ENCODE results near the gene NDUFA13.

NDUFA13 gene

GRCh38 chr19:19539698-19540063, 23.7 kb downstream of the NDUFA13 start:
- no peaks in the 10 kb centered on the region for H3K36me3 Mint-ChIP-seq (ENCODE audit: low read depth)
- peaks cover 20% of the 10 kb centered on the region for H3K27me3 Mint-ChIP-seq (ENCODE audit: low read depth, poor library complexity)
- H3K9me3 Mint-ChIP-seq = no peaks in the 10 kb centered on the region
- DNase-seq = no peak
- TF ChIP-seq, protein P1, sequence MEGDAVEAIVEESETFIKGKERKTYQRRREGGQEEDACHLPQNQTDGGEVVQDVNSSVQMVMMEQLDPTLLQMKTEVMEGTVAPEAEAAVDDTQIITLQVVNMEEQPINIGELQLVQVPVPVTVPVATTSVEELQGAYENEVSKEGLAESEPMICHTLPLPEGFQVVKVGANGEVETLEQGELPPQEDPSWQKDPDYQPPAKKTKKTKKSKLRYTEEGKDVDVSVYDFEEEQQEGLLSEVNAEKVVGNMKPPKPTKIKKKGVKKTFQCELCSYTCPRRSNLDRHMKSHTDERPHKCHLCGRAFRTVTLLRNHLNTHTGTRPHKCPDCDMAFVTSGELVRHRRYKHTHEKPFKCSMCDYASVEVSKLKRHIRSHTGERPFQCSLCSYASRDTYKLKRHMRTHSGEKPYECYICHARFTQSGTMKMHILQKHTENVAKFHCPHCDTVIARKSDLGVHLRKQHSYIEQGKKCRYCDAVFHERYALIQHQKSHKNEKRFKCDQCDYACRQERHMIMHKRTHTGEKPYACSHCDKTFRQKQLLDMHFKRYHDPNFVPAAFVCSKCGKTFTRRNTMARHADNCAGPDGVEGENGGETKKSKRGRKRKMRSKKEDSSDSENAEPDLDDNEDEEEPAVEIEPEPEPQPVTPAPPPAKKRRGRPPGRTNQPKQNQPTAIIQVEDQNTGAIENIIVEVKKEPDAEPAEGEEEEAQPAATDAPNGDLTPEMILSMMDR (IDR thresholded peaks at IDR 0.05) = no peak
- H3K4me3 Mint-ChIP-seq = no peak overlapping the region
- peaks cover 7% of the 10 kb centered on the region for H3K4me1 Mint-ChIP-seq
- no peak overlapping the region for H3K27ac Mint-ChIP-seq

GRCh38 chr19:19540064-19540714, 24.2 kb downstream of the NDUFA13 start:
- Mint-ChIP-seq H3K27ac (no peak overlapping the region), H3K4me3 (no peak overlapping the region), H3K4me1 (peaks cover 7% of the 10 kb centered on the region), H3K27me3 (ENCODE audit: low read depth, poor library complexity) (peaks cover 20% of the 10 kb centered on the region), H3K36me3 (ENCODE audit: low read depth) (no peaks in the 10 kb centered on the region), H3K9me3 (no peaks in the 10 kb centered on the region)
- peak; percentile 43 for DNase-seq
- TF ChIP-seq, protein P1 (IDR thresholded peaks at IDR 0.05) = no peak

DNA sequence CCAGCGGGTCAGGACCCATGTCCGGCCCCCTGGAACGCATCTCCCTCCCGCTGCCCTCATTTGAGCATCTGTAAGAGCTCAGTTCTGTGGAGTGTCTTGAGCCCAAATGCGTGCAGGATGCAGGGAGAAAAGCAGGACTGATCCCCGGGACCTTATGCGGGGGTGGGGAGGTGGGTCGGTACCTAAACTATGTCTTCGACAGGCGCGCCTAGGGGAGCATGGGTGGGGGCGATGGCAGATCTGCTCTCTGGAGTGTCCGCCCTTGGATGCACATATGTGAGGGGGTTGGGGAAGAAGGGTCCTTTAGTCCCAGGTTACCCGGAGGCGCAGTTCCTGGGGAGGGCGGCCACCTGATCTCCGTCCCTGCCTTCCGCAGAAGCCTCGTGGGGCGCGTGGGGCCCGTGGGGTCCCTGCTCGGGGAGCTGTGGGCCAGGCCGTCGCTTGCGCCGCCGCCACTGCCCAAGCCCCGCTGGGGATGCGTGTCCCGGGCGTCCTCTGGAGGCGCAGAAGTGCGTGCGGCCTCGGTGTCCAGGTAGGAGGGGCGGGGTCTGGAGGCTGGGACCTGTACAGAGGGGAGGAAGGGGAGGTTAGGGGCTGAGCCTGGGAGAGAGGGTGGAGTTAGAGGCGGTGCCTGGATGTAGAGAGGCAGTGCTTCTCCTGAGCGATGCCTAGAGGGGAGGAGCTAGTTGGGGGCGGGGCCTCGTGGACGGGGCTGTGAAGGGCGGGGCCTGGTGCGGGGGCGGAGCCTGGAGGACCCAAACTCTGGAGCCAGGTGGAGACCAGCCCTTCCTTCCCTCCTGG, 24.9 kb downstream of the NDUFA13 start:
- Mint-ChIP-seq H3K4me1 (peaks cover 7% of the 10 kb centered on the region), H3K27ac (no peak overlapping the region), H3K4me3 (no peak overlapping the region), H3K9me3 (no peaks in the 10 kb centered on the region), H3K36me3 (ENCODE audit: low read depth) (no peaks in the 10 kb centered on the region), H3K27me3 (ENCODE audit: low read depth, poor library complexity) (peaks cover 20% of the 10 kb centered on the region)
- peak; percentile 70 for DNase-seq
- TF ChIP-seq, protein P1 (IDR thresholded peaks at IDR 0.05) = no peak

DNA sequence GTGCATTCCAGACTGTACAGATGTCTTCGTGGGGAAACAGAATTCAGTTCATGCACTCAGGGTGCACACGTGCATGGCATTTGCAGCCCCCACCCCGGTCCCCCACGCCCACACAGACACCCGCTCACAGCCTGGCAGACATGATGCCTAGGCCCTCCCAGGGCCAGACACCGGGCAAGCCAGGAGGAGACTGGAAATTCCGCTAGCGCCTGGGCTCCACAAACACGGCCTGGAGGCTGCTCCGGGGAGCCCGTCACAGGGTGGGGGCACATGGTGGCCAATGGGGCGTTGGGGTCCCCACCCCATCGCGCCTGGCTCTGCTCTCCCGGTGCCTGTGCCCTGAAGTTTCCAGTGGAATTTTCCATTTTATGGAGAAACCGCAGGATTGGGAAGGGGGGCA, 25.6 kb downstream of the NDUFA13 start:
- H3K4me1 Mint-ChIP-seq = peaks cover 7% of the 10 kb centered on the region
- H3K36me3 Mint-ChIP-seq (ENCODE audit: low read depth) = no peaks in the 10 kb centered on the region
- TF ChIP-seq, protein P1 (IDR thresholded peaks at IDR 0.05) = no peak
- peaks cover 20% of the 10 kb centered on the region for H3K27me3 Mint-ChIP-seq (ENCODE audit: low read depth, poor library complexity)
- H3K4me3 Mint-ChIP-seq = no peak overlapping the region
- no peak for DNase-seq
- H3K9me3 Mint-ChIP-seq = no peaks in the 10 kb centered on the region
- no peak overlapping the region for H3K27ac Mint-ChIP-seq

DNA sequence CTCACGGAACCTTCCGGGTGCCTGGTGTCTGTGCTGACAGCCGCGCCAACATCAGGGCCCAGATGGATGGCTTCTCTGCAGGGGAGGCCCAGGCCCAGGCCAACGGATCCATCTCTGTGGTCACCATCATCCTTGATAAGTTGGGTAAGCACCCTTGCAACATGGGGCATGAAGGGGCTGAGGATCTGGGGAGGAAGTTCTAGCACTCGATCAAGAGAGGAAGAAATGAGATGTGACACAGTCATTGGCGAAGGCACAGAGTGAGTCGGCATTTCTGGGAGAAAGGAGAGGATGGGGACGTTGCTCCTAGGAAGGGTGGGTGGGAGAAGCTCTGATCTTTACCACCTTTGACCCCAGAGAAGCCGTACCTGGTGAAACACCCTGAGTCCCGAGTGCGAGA, 26.5 kb downstream of the NDUFA13 start:
- H3K9me3 Mint-ChIP-seq = no peaks in the 10 kb centered on the region
- TF ChIP-seq, protein P1 (IDR thresholded peaks at IDR 0.05) = no peak
- DNase-seq = no peak
- peaks cover 7% of the 10 kb centered on the region for H3K4me1 Mint-ChIP-seq
- no peak overlapping the region for H3K27ac Mint-ChIP-seq
- peaks cover 20% of the 10 kb centered on the region for H3K27me3 Mint-ChIP-seq (ENCODE audit: low read depth, poor library complexity)
- no peak overlapping the region for H3K4me3 Mint-ChIP-seq
- no peaks in the 10 kb centered on the region for H3K36me3 Mint-ChIP-seq (ENCODE audit: low read depth)
